CD4-positive, alpha-beta T cell treated with Interleukin-6 for 4 hours (primary cell): ENCODE measurements around the gene SMIM41.
"Not testable (repeated sequence)": the region's sequence is repeated elsewhere in the genome, so short reads cannot be mapped to it uniquely, and the experiment has no call there.

Experiments used
- DNase-seq: peaks from one replicate; pipeline ENCODE4 v3.0.0-alpha.2; 2020; ENCODE audit warnings: mixed read lengths

Gene SMIM41

GRCh38 chr12:52086366-52086765, 6.9 kb downstream of the SMIM41 start:
- no peak for DNase-seq

GRCh38 chr12:52086944-52087835, 7.7 kb downstream of the SMIM41 start:
- DNase-seq: no peak

- DNase-seq: no peak
Observed at GRCh38 chr12:52087961-52088820, 8.7 kb downstream of the SMIM41 start.

GRCh38 chr12:52089491-52089890, 10.0 kb downstream of the SMIM41 start:
- no peak for DNase-seq

- no peak for DNase-seq
Observed at GRCh38 chr12:52090291-52090690, 10.8 kb downstream of the SMIM41 start.

- DNase-seq: no peak
Observed at GRCh38 chr12:52091061-52091460, 11.6 kb downstream of the SMIM41 start.

- no peak for DNase-seq
Observed at GRCh38 chr12:52091869-52092268, 12.4 kb downstream of the SMIM41 start.

- no peak for DNase-seq
Observed at GRCh38 chr12:52093346-52093745, 13.8 kb downstream of the SMIM41 start.

- no peak for DNase-seq
Observed at GRCh38 chr12:52096332-52097044, 17.0 kb downstream of the SMIM41 start.

GRCh38 chr12:52097045-52097666, 17.7 kb downstream of the SMIM41 start:
- DNase-seq: no peak

- not testable (repeated sequence) for DNase-seq
Observed at GRCh38 chr12:52104431-52105089, 25.1 kb downstream of the SMIM41 start.

GRCh38 chr12:52116222-52117125, 37.0 kb downstream of the SMIM41 start:
- peak; percentile 61 for DNase-seq

- not testable (repeated sequence) for DNase-seq
Observed at GRCh38 chr12:52117806-52118475, 38.4 kb downstream of the SMIM41 start.

GRCh38 chr12:52119398-52120254, 40.1 kb downstream of the SMIM41 start:
- peak; percentile 42 for DNase-seq

GRCh38 chr12:52120951-52121823, 41.7 kb downstream of the SMIM41 start:
- no peak for DNase-seq

GRCh38 chr12:52121824-52122539, 42.5 kb downstream of the SMIM41 start:
- DNase-seq: peak; percentile 73

- no peak for DNase-seq
Observed at GRCh38 chr12:52122540-52122871, 43.0 kb downstream of the SMIM41 start.

GRCh38 chr12:52122904-52123303, 43.4 kb downstream of the SMIM41 start:
- no peak for DNase-seq
